Activated CD4-positive, CD25-positive, alpha-beta regulatory T cell (primary cell): ENCODE results near the gene ATF7.
"Not testable (repeated sequence)": the region's sequence is repeated elsewhere in the genome, so short reads cannot be mapped to it uniquely, and the experiment has no call there.

Source experiments
- DNase-seq, 4 experiments: peaks; one replicate each; lab custom pipeline; 2025; lab: John Stamatoyannopoulos, UW

The ATF7 gene

GRCh38 chr12:53626702-53627169 is 554 bp upstream of the ATF7 start:
- DNase-seq = no peak

- DNase-seq = no peak
These were observed 723 bp downstream of the ATF7 start for GRCh38 chr12:53625373-53625945.

GRCh38 chr12:53624956-53625355 is 1.2 kb downstream of the ATF7 start:
- no peak for DNase-seq

- DNase-seq = no peak
These were observed 1.7 kb downstream of the ATF7 start for GRCh38 chr12:53624458-53624857.

- no peak for DNase-seq
These were observed 2.4 kb downstream of the ATF7 start for GRCh38 chr12:53623548-53624385.

GRCh38 chr12:53622724-53623123 is 3.5 kb downstream of the ATF7 start:
- DNase-seq = no peak

GRCh38 chr12:53618275-53618674 is 7.9 kb downstream of the ATF7 start:
- no peak for DNase-seq

GRCh38 chr12:53617700-53618099 is 8.5 kb downstream of the ATF7 start:
- no peak for DNase-seq

GRCh38 chr12:53616950-53617349 is 9.2 kb downstream of the ATF7 start:
- no peak for DNase-seq

- no peak for DNase-seq
These were observed 12.4 kb downstream of the ATF7 start for GRCh38 chr12:53613821-53614220.

GRCh38 chr12:53612978-53613377 is 13.2 kb downstream of the ATF7 start:
- no peak for DNase-seq

GRCh38 chr12:53611304-53611703 is 14.9 kb downstream of the ATF7 start:
- DNase-seq = no peak

GRCh38 chr12:53606688-53607087 is 19.5 kb downstream of the ATF7 start:
- DNase-seq = not testable (repeated sequence)

GRCh38 chr12:53604581-53604980 is 21.6 kb downstream of the ATF7 start:
- DNase-seq = no peak

GRCh38 chr12:53603804-53604203 is 22.4 kb downstream of the ATF7 start:
- DNase-seq = no peak

- DNase-seq = no peak
These were observed 23.0 kb downstream of the ATF7 start for GRCh38 chr12:53603196-53603595.

- no peak for DNase-seq
These were observed 23.9 kb downstream of the ATF7 start for GRCh38 chr12:53602176-53602864.

GRCh38 chr12:53601296-53601847 is 24.8 kb downstream of the ATF7 start:
- no peak for DNase-seq

- no peak for DNase-seq
These were observed 25.5 kb downstream of the ATF7 start for GRCh38 chr12:53600490-53601295.

GRCh38 chr12:53599579-53599978 is 26.6 kb downstream of the ATF7 start:
- DNase-seq = no peak

- not testable (repeated sequence) for DNase-seq
These were observed 27.2 kb downstream of the ATF7 start for GRCh38 chr12:53598971-53599370.

GRCh38 chr12:53596920-53597363 is 29.2 kb downstream of the ATF7 start:
- no peak for DNase-seq
